K562 treated with DMSO at 1 percent for 12 hours (cell line): ENCODE measurements around the gene AMIGO1. TPM values are rescaled to one million over a fixed set of nuclear protein-coding genes. Genes with fewer than 3 reads are reported as not detected.

Experiments used
- total RNA-seq: library from RNA; unstranded; fragments of 300-600 nt; gene quantifications from 2 replicates; pipeline ENCODE4 v1.2.3, GENCODE V29; 2022; ENCODE audit not compliant: insufficient read depth

AMIGO1 gene
- 0.19 and 1.7 TPM in 2 replicates for total RNA-seq

DNA sequence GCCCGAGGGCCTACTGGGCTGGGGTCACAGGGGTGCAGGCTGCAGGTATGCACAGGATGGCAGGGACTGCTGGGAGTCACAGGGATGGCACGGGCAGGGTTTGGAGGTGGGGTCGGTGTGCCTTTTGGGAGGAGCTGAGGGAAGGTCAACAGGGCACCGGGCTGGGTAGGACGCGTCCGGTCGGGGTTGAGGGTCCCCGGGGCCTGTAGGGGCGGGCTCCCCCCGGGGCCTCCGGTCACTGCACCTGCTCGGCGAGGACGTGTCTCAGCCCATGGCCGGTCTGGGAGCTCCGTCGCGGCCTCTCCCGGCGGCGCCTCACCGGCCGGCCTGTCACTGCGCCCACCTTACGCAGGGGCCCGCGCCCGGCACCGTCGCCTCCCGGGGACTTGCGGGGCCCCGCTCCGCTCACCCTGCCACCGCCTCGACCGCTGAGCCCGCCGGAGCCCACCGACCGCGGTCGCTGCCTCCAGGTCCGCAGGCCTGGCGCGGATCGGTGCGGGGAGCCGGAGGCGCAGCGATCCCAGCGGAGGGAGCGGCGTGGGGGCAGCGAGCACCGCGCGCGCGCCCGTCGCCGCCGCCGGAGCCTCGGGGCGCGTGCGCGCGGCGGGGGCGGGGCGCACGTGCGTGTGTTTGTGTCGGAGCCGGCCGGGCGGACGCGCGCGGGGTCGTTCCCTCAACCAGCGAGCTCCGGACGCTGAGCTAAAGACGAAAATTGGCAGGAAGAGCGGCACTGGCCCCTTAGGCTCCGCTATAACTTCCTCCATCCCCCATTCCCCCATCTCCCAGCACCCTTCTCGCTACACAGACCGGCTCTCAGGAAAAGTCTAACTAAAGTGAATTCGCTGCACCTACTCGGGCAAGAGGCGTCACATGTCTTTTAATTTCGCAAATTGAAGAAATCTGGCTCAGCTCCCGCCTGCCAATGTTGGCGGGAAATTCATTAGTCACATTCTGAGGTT is at the start of gene AMIGO1:
AMIGO1 (minus strand) TSS at position 552 of the 959 bp plus-strand sequence. CDS start 815 bp downstream, outside the sequence.

GRCh38 chr1:109548321-109549267 is 39.1 kb upstream of the AMIGO1 start, which contains the start of gene GNAI3:
GNAI3 (plus strand) TSS chr1:109548615; CDS start chr1:109548721, 106 bp downstream.

DNA sequence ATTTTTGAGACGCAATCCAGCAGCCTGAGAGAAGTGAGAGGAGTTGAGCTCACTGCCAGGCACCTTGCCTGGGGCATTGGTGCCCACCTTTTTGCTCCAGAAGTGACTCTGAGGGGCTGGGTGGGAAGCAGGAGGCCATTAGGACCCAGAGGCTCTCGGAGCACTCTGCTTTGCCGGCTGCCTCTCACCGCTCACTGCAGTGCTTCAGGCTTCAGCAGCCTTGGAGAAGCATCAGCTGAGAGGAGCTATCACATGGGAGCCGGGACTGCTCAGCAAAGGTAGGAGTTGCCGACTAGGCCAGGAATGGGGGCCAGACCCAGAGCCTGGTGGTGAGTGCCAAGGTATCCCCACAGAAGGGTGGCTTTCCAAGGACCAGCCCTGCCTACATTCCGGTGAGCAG is 30.1 kb upstream of the AMIGO1 start, which contains the start of gene GPR61:
GPR61 (plus strand) TSS at position 197 of the 400 bp plus-strand sequence. CDS start 3,151 bp downstream, outside the sequence.

GRCh38 chr1:109493805-109494539 is 15.6 kb downstream of the AMIGO1 start, which contains the start of gene CYB561D1:
CYB561D1 (plus strand) TSS chr1:109494094; CDS start chr1:109494140, 46 bp downstream.

DNA sequence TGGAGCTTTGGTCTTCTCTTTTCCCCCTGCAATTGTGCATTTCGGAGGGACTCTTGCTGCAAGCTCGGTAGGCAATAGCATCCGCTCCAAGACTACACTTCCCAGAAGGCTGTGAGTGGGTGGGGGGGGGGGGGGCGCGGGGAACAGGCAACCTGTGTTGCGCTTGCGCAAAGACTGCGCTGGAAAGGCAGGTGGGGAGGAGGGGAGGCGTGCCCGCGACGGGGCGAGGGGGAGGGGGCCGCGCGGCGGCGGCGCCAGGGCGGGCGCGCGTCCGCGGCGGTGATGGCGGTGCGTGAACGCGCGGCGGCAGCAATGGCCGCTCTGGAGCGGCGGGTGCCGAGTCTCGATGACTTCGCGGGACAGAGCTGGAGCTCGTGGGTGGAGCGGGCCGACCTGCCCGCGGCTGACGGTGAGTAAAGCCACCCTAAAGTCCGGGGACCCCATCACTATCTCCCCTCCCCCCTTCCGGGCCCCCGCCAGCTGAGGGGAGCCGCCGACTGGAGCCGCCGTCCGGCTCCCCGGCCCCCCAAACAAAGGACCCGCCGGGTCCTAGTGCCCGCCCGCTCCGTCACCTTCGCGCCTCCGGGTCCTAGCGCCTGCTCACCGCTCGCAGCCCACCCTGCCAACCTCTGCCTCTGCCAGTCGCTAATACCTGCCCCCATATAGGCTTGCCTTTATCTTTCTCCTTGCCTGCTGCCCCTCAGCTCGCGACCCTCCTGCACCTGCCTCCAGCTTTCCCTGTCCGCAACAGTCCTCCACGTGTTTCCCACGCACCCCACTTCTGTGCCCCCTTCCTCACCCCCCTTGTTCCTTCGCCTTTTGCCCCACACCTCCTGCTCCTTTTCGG is 25.6 kb downstream of the AMIGO1 start, which contains the start of gene ATXN7L2:
ATXN7L2 (plus strand) TSS at position 234 of the 847 bp plus-strand sequence; CDS start at position 283, 49 bp downstream.

DNA sequence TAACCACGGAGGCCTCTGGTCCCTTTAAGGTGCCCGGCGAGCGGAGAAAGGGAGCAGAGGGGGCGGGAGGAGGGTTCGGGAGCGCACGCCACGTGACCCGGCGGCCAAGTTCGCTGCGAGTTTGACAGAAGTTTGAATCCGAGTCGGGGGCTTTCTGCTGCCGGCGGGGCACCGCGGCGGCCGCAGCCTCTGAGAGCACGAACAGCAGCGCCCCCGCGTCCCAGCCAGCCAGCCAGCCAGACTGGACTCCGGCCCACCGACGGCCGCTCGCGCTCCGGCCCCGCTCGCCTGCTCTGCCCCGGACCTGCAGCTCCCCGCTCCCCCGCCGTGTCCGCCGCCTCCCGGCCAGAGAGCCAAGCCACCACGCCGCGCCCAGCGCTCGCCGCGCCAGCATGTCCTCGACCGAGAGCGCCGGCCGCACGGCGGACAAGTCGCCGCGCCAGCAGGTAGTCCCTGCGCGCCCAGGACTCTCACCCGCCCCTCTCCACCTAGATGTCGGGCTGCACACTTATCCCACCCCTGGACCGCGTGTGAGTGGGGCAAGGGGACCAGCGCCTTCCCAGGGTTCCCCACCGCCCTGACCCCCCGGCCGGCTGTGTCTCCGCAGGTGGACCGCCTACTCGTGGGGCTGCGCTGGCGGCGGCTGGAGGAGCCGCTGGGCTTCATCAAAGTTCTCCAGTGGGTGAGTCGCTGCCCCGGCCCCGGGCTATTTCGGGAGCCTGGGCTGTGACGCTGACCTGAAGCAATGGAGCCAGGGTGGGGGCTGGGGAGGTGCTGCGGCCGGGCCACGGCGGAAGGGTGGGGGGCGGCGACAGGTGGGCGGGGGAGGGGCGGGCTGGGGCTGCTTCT is 42.9 kb downstream of the AMIGO1 start, which contains the start of gene SYPL2:
SYPL2 (plus strand) TSS at position 95 of the 849 bp plus-strand sequence; CDS start at position 393, 298 bp downstream.

Other genes with a start within 250 kb of the AMIGO1 start
- 55.5 and 66.6 TPM in 2 replicates for gene PSRC1, start 226.6 kb downstream of the AMIGO1 start, total RNA-seq
- not detected in 2 replicates for gene MYBPHL, start 202.7 kb downstream of the AMIGO1 start, total RNA-seq
- 25.4 and 88.2 TPM in 2 replicates for gene SORT1, start 111.8 kb downstream of the AMIGO1 start, total RNA-seq
- gene PSMA5, start 83.3 kb downstream of the AMIGO1 start, total RNA-seq, result 117 and 150 TPM in 2 replicates
- not detected in 2 replicates for gene SYPL2, start 43.2 kb downstream of the AMIGO1 start, total RNA-seq
- 7.8 and 9.2 TPM in 2 replicates for gene ATXN7L2, start 25.8 kb downstream of the AMIGO1 start, total RNA-seq
- 5.1 and 13.1 TPM in 2 replicates for gene CYB561D1, start 15.6 kb downstream of the AMIGO1 start, total RNA-seq
- gene GPR61, start 30.1 kb upstream of the AMIGO1 start, total RNA-seq, result not detected in 2 replicates
- 3.7 and 7.7 TPM in 2 replicates for gene GNAI3, start 38.9 kb upstream of the AMIGO1 start, total RNA-seq
- gene GNAT2, start 109.9 kb upstream of the AMIGO1 start, total RNA-seq, result not detected in 2 replicates
- gene AMPD2, start 110.1 kb upstream of the AMIGO1 start, total RNA-seq, result 29.3 and 54.4 TPM in 2 replicates
- 47.9 and 54.3 TPM in 2 replicates for gene GSTM4, start 146.4 kb upstream of the AMIGO1 start, total RNA-seq
- 6.4 and 21.0 TPM in 2 replicates for gene GSTM2, start 158.3 kb upstream of the AMIGO1 start, total RNA-seq
- not detected in 2 replicates for gene GSTM1, start 178.1 kb upstream of the AMIGO1 start, total RNA-seq
- not detected in 2 replicates for gene GSTM5, start 202.5 kb upstream of the AMIGO1 start, total RNA-seq
- 22.4 and 30.1 TPM in 2 replicates for gene GSTM3, start 231.3 kb upstream of the AMIGO1 start, total RNA-seq